Astrocyte (in vitro differentiated cells and primary cell): ENCODE data around the gene ACY1. TPM values are rescaled to one million over a fixed set of nuclear protein-coding genes. Genes with fewer than 3 reads are reported as not detected.

Experiments used
- total RNA-seq: library from RNA; stranded (reverse); gene quantifications from 2 replicates; pipeline ENCODE4 v1.2.1, GENCODE V29; 2021

ACY1 gene
- total RNA-seq, 1 donor from 2014 or later, result 16.4 TPM

Other genes starting within 250 kb of the ACY1 start
- gene IQCF6, start 204.3 kb upstream of the ACY1 start, total RNA-seq, result not detected in 2 replicates
- gene IQCF2, start 121.9 kb upstream of the ACY1 start, total RNA-seq, result not detected in 2 replicates
- not detected in 2 replicates for gene IQCF5, start 107.9 kb upstream of the ACY1 start, total RNA-seq
- not detected in 2 replicates for gene IQCF1, start 80.2 kb upstream of the ACY1 start, total RNA-seq
- 22.9 and 25.5 TPM in 2 replicates for gene RRP9, start 41.6 kb upstream of the ACY1 start, total RNA-seq
- gene PARP3, start 41.2 kb upstream of the ACY1 start, total RNA-seq, result 4.6 and 4.8 TPM in 2 replicates
- gene GPR62, start 28.2 kb upstream of the ACY1 start, total RNA-seq, result not detected in 2 replicates
- gene PCBP4, start 16.1 kb upstream of the ACY1 start, total RNA-seq, result 95.4 and 102 TPM in 2 replicates
- gene ABHD14B, start 9.5 kb upstream of the ACY1 start, total RNA-seq, result 10.3 and 12.3 TPM in 2 replicates
- gene ABHD14A, start 8.5 kb upstream of the ACY1 start, total RNA-seq, result 10.9 and 11.8 TPM in 2 replicates
- gene RPL29, start 12.4 kb downstream of the ACY1 start, total RNA-seq, result 768 and 872 TPM in 2 replicates
- 24.2 and 24.9 TPM in 2 replicates for gene DUSP7, start 73.0 kb downstream of the ACY1 start, total RNA-seq
- 3.1 and 3.7 TPM in 2 replicates for gene POC1A, start 170.9 kb downstream of the ACY1 start, total RNA-seq
- 51.4 and 56.3 TPM in 2 replicates for gene ALAS1, start 214.6 kb downstream of the ACY1 start, total RNA-seq
- gene TLR9, start 242.1 kb downstream of the ACY1 start, total RNA-seq, result 0.25 and 0.36 TPM in 2 replicates